Fibroblast of skin of left biceps (primary cell): ENCODE measurements around the gene FRMD1.

Source experiments
- DNase-seq, 2 experiments: peaks; one replicate each; pipeline ENCODE4 v3.0.0-alpha.2; 2013; ENCODE audit warnings: low read depth in 2 of 2

Gene FRMD1

GRCh38 chr6:168095716-168096250 lies 16.8 kb upstream of the FRMD1 start:
- DNase-seq, result no peak

- DNase-seq, result no peak
Observed at GRCh38 chr6:168095171-168095691, 16.2 kb upstream of the FRMD1 start.

GRCh38 chr6:168093634-168094033 lies 14.6 kb upstream of the FRMD1 start:
- DNase-seq, result no peak

- DNase-seq, result no peak
Observed at GRCh38 chr6:168093071-168093505, 14.1 kb upstream of the FRMD1 start.

- no peak for DNase-seq
Observed at GRCh38 chr6:168092541-168092940, 13.5 kb upstream of the FRMD1 start.

- no peak for DNase-seq
Observed at GRCh38 chr6:168091381-168092264, 12.6 kb upstream of the FRMD1 start.

GRCh38 chr6:168090706-168091105 lies 11.7 kb upstream of the FRMD1 start:
- no peak for DNase-seq

GRCh38 chr6:168090064-168090690 lies 11.2 kb upstream of the FRMD1 start:
- DNase-seq, result no peak

- no peak for DNase-seq
Observed at GRCh38 chr6:168089186-168090063, 10.4 kb upstream of the FRMD1 start.

- no peak for DNase-seq
Observed at GRCh38 chr6:168088161-168089053, 9.4 kb upstream of the FRMD1 start.

GRCh38 chr6:168087436-168088160 lies 8.6 kb upstream of the FRMD1 start:
- no peak for DNase-seq

GRCh38 chr6:168086616-168087015 lies 7.6 kb upstream of the FRMD1 start:
- DNase-seq, result no peak

- no peak for DNase-seq
Observed at GRCh38 chr6:168086066-168086465, 7.1 kb upstream of the FRMD1 start.

- DNase-seq, result no peak
Observed at GRCh38 chr6:168084465-168085160, 5.6 kb upstream of the FRMD1 start.

GRCh38 chr6:168083514-168083885 lies 4.5 kb upstream of the FRMD1 start:
- DNase-seq, result no peak

- no peak for DNase-seq
Observed at GRCh38 chr6:168082860-168083513, 4.0 kb upstream of the FRMD1 start.

- DNase-seq, result no peak
Observed at GRCh38 chr6:168081858-168082546, 3.0 kb upstream of the FRMD1 start.

GRCh38 chr6:168080393-168081077 lies 1.5 kb upstream of the FRMD1 start:
- DNase-seq, result no peak
